ENCODE results near the gene ARF3. TPM values are rescaled to one million over a fixed set of nuclear protein-coding genes. Genes with fewer than 3 reads are reported as not detected.
"Not testable (repeated sequence)": the region's sequence is repeated elsewhere in the genome, so short reads cannot be mapped to it uniquely, and the experiment has no call there.

Gene ARF3
- total and polyA plus RNA-seq, 5 donors from 2014 or later, result 21.2 to 79.4 (median 25.0) TPM

- not testable (repeated sequence) for H3K4me3 ChIP-seq (ENCODE audit: low read depth, low read length); H3K27me3 ChIP-seq (ENCODE audit: control insufficient read depth, insufficient read depth, low read length); H3K27ac Mint-ChIP-seq; H3K4me1 ChIP-seq (ENCODE audit: control insufficient read depth, insufficient read depth, low read length, poor library complexity, severe bottlenecking); DNase-seq; H3K4me1 Mint-ChIP-seq; H3K27me3 Mint-ChIP-seq; H3K9me3 Mint-ChIP-seq; H3K27ac ChIP-seq (ENCODE audit: insufficient read depth, low read length, poor library complexity, severe bottlenecking); H3K36me3 Mint-ChIP-seq; ATAC-seq (ENCODE audit: low read depth in 2 of 2); H3K36me3 ChIP-seq (ENCODE audit: control insufficient read depth, insufficient read depth, low read length); H3K9me3 ChIP-seq (ENCODE audit: control insufficient read depth in 2 of 2, low read length in 2 of 2)
- H3K4me3 Mint-ChIP-seq, result peak overlapping the region in 1 of 4 donors; percentile 39
Measured at GRCh38 chr12:48909698-48910097, 47.6 kb downstream of the ARF3 start.

GRCh38 chr12:48907245-48907644 lies 50.0 kb downstream of the ARF3 start:
- H3K27me3 Mint-ChIP-seq, result peaks cover 11% of the 10 kb centered on the region
- H3K27me3 ChIP-seq (ENCODE audit: control insufficient read depth, insufficient read depth, low read length), result no peaks in the 10 kb centered on the region

GRCh38 chr12:48903982-48904411 lies 53.3 kb downstream of the ARF3 start:
- H3K27ac ChIP-seq (ENCODE audit: insufficient read depth, low read length, poor library complexity, severe bottlenecking), result no peak overlapping the region
- peak overlapping the region in 3 of 4 donors; percentile 78 to 85 (median 80) for H3K4me3 Mint-ChIP-seq
- peaks cover 10% of the 10 kb centered on the region for H3K4me1 ChIP-seq (ENCODE audit: control insufficient read depth, insufficient read depth, low read length, poor library complexity, severe bottlenecking)
- H3K9me3 ChIP-seq (ENCODE audit: control insufficient read depth in 2 of 2, low read length in 2 of 2), result no peaks in the 10 kb centered on the region
- no peaks in the 10 kb centered on the region for H3K36me3 ChIP-seq (ENCODE audit: control insufficient read depth, insufficient read depth, low read length)
- peak overlapping the region; percentile 37 for H3K4me3 ChIP-seq (ENCODE audit: low read depth, low read length)
- H3K9me3 Mint-ChIP-seq, result peaks cover 0 to 1% (median 0%) of the 10 kb centered on the region in 7 donors
- no peaks in the 10 kb centered on the region for H3K27me3 ChIP-seq (ENCODE audit: control insufficient read depth, insufficient read depth, low read length)
- H3K27me3 Mint-ChIP-seq, result peaks cover 20% of the 10 kb centered on the region
- H3K4me1 Mint-ChIP-seq, result peaks cover 0 to 15% (median 5%) of the 10 kb centered on the region in 4 donors
- H3K27ac Mint-ChIP-seq, result peak overlapping the region in 2 of 3 donors; percentile 36 to 80
- DNase-seq, result peak; percentile 71 to 86 (median 83)
- ATAC-seq (ENCODE audit: low read depth in 2 of 2), result peak; percentile 98
- H3K36me3 Mint-ChIP-seq, result no peaks in the 10 kb centered on the region

More at GRCh38 chr12:48907245-48907644, 50.0 kb downstream of the ARF3 start:
- peak overlapping the region in 1 of 3 donors; percentile 56 for H3K27ac Mint-ChIP-seq
- DNase-seq, result no peak
- peaks cover 0 to 1% (median 0%) of the 10 kb centered on the region in 7 donors for H3K9me3 Mint-ChIP-seq
- H3K4me3 Mint-ChIP-seq, result no peak overlapping the region
- peaks cover 10% of the 10 kb centered on the region for H3K4me1 ChIP-seq (ENCODE audit: control insufficient read depth, insufficient read depth, low read length, poor library complexity, severe bottlenecking)
- H3K4me3 ChIP-seq (ENCODE audit: low read depth, low read length), result no peak overlapping the region
- no peak overlapping the region for H3K27ac ChIP-seq (ENCODE audit: insufficient read depth, low read length, poor library complexity, severe bottlenecking)
- H3K36me3 Mint-ChIP-seq, result peaks cover 3% of the 10 kb centered on the region
- ATAC-seq (ENCODE audit: low read depth in 2 of 2), result no peak
- no peaks in the 10 kb centered on the region for H3K9me3 ChIP-seq (ENCODE audit: control insufficient read depth in 2 of 2, low read length in 2 of 2)
- H3K4me1 Mint-ChIP-seq, result peaks cover 0 to 15% (median 5%) of the 10 kb centered on the region in 4 donors
- H3K36me3 ChIP-seq (ENCODE audit: control insufficient read depth, insufficient read depth, low read length), result no peaks in the 10 kb centered on the region

DNA sequence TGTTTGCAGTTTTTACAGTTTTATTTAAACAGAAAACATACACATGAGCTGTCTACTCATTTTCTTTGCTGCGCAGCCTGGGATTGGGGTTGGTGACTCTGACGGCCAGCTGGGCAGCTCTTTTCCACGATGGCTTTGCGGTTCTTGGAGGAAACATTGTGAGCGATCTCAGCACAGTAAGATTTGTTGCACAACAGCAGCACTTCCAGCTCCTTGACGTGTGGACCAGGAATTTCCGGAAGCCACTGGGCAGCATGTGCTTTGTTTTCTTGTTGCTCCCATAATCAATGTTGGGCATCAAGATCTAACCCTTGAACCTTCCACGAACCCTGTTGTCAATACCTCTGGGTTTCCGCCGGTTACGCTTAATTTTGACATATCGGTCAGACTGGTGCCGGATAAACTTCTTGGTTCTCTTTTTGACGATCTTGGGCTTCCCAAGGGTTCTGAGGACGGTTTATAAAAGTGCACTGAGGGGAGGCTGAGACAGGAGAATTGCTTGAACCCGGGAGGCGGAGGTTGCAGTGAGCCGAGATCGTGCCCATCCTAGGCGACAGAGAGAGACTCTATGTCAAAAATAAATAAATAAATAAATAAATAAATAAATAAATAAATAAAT lies 53.8 kb downstream of the ARF3 start:
- H3K9me3 ChIP-seq (ENCODE audit: control insufficient read depth in 2 of 2, low read length in 2 of 2), result no peaks in the 10 kb centered on the region
- H3K27me3 Mint-ChIP-seq, result peaks cover 23% of the 10 kb centered on the region
- H3K4me3 ChIP-seq (ENCODE audit: low read depth, low read length), result no peak overlapping the region
- H3K9me3 Mint-ChIP-seq, result peaks cover 0 to 1% (median 0%) of the 10 kb centered on the region in 7 donors
- no peaks in the 10 kb centered on the region for H3K36me3 Mint-ChIP-seq
- H3K36me3 ChIP-seq (ENCODE audit: control insufficient read depth, insufficient read depth, low read length), result no peaks in the 10 kb centered on the region
- DNase-seq (no peak), ATAC-seq (ENCODE audit: low read depth in 2 of 2) (no peak)
- no peak overlapping the region for H3K27ac Mint-ChIP-seq
- peaks cover 0 to 15% (median 5%) of the 10 kb centered on the region in 4 donors for H3K4me1 Mint-ChIP-seq
- peaks cover 10% of the 10 kb centered on the region for H3K4me1 ChIP-seq (ENCODE audit: control insufficient read depth, insufficient read depth, low read length, poor library complexity, severe bottlenecking)
- no peak overlapping the region for H3K27ac ChIP-seq (ENCODE audit: insufficient read depth, low read length, poor library complexity, severe bottlenecking)
- no peaks in the 10 kb centered on the region for H3K27me3 ChIP-seq (ENCODE audit: control insufficient read depth, insufficient read depth, low read length)
- H3K4me3 Mint-ChIP-seq, result peak overlapping the region in 3 of 4 donors; percentile 46 to 76 (median 59)

- Histone ChIP-seq H3K4me3 (ENCODE audit: low read depth, low read length) (no peak overlapping the region), H3K36me3 (ENCODE audit: control insufficient read depth, insufficient read depth, low read length) (no peaks in the 10 kb centered on the region), H3K27ac (ENCODE audit: insufficient read depth, low read length, poor library complexity, severe bottlenecking) (no peak overlapping the region), H3K9me3 (ENCODE audit: control insufficient read depth in 2 of 2, low read length in 2 of 2) (no peaks in the 10 kb centered on the region), H3K4me1 (ENCODE audit: control insufficient read depth, insufficient read depth, low read length, poor library complexity, severe bottlenecking) (peaks cover 10% of the 10 kb centered on the region), H3K27me3 (ENCODE audit: control insufficient read depth, insufficient read depth, low read length) (peaks cover 2% of the 10 kb centered on the region)
- no peak for DNase-seq
- H3K4me1 Mint-ChIP-seq, result peaks cover 0 to 15% (median 5%) of the 10 kb centered on the region in 4 donors
- H3K36me3 Mint-ChIP-seq, result no peaks in the 10 kb centered on the region
- peaks cover 42% of the 10 kb centered on the region for H3K27me3 Mint-ChIP-seq
- peaks cover 0 to 1% (median 0%) of the 10 kb centered on the region in 7 donors for H3K9me3 Mint-ChIP-seq
- no peak overlapping the region for H3K27ac Mint-ChIP-seq
- no peak for ATAC-seq (ENCODE audit: low read depth in 2 of 2)
- H3K4me3 Mint-ChIP-seq, result no peak overlapping the region
Measured at GRCh38 chr12:48901278-48901677, 56.0 kb downstream of the ARF3 start.

DNA sequence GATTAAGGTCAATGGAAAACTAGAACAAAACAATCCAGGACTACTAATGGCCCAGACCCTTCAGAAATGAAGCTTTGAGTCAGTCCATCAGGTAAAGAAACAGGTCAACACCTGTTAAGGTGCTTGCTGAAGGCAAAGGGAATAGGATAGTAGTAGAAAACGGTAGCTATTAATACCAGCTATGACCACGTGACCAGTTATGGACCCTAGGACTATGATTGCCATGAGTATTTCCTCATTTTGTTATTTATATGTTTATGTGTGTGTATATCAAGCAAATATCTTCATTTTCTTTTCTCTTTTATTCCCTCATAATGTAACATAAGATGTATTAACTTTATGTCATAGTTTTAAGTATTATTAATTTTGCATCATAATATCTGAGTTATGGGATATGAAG lies 57.6 kb downstream of the ARF3 start:
- ATAC-seq (ENCODE audit: low read depth in 2 of 2), result no peak
- no peak overlapping the region for H3K27ac ChIP-seq (ENCODE audit: insufficient read depth, low read length, poor library complexity, severe bottlenecking)
- peaks cover 2% of the 10 kb centered on the region for H3K27me3 ChIP-seq (ENCODE audit: control insufficient read depth, insufficient read depth, low read length)
- H3K36me3 ChIP-seq (ENCODE audit: control insufficient read depth, insufficient read depth, low read length), result no peaks in the 10 kb centered on the region
- H3K4me1 Mint-ChIP-seq, result peaks cover 0 to 13% (median 5%) of the 10 kb centered on the region in 4 donors
- peaks cover 0 to 1% (median 0%) of the 10 kb centered on the region in 7 donors for H3K9me3 Mint-ChIP-seq
- no peak overlapping the region for H3K27ac Mint-ChIP-seq
- peaks cover 10% of the 10 kb centered on the region for H3K4me1 ChIP-seq (ENCODE audit: control insufficient read depth, insufficient read depth, low read length, poor library complexity, severe bottlenecking)
- no peak overlapping the region for H3K4me3 ChIP-seq (ENCODE audit: low read depth, low read length)
- H3K9me3 ChIP-seq (ENCODE audit: control insufficient read depth in 2 of 2, low read length in 2 of 2), result no peaks in the 10 kb centered on the region
- H3K27me3 Mint-ChIP-seq, result peaks cover 45% of the 10 kb centered on the region
- no peak overlapping the region for H3K4me3 Mint-ChIP-seq
- no peaks in the 10 kb centered on the region for H3K36me3 Mint-ChIP-seq
- no peak for DNase-seq

DNA sequence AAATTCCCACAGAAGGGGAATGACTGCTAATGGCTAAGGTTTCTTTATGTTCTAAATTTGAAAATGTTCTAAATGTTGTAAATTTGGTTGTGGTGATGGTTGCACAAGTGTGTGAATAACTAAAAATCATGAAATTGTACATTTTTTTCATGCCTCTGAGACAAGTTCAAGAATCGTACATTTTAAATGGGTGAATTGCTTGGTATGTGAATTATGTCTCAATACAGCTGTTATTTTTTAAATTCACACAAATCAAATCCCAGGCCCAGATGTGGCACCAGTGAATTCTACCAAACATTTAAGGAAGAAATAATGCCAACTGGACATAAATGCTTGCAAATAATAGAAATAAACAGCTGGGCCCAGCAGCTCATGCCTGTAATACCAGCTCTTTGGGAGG lies 63.0 kb downstream of the ARF3 start:
- H3K36me3 Mint-ChIP-seq, result no peaks in the 10 kb centered on the region
- H3K9me3 ChIP-seq (ENCODE audit: control insufficient read depth in 2 of 2, low read length in 2 of 2), result no peaks in the 10 kb centered on the region
- peaks cover 0 to 8% (median 0%) of the 10 kb centered on the region in 4 donors for H3K4me1 Mint-ChIP-seq
- H3K4me1 ChIP-seq (ENCODE audit: control insufficient read depth, insufficient read depth, low read length, poor library complexity, severe bottlenecking), result peaks cover 9% of the 10 kb centered on the region
- no peak overlapping the region for H3K27ac ChIP-seq (ENCODE audit: insufficient read depth, low read length, poor library complexity, severe bottlenecking)
- H3K27ac Mint-ChIP-seq, result no peak overlapping the region
- ATAC-seq (ENCODE audit: low read depth in 2 of 2) (no peak), DNase-seq (no peak)
- H3K4me3 ChIP-seq (ENCODE audit: low read depth, low read length), result no peak overlapping the region
- H3K9me3 Mint-ChIP-seq, result peaks cover 0 to 2% (median 0%) of the 10 kb centered on the region in 7 donors
- H3K4me3 Mint-ChIP-seq, result no peak overlapping the region
- H3K27me3 ChIP-seq (ENCODE audit: control insufficient read depth, insufficient read depth, low read length), result peaks cover 6% of the 10 kb centered on the region
- no peaks in the 10 kb centered on the region for H3K36me3 ChIP-seq (ENCODE audit: control insufficient read depth, insufficient read depth, low read length)
- H3K27me3 Mint-ChIP-seq, result peaks cover 57% of the 10 kb centered on the region

All from CD4-positive, CD25-positive, alpha-beta regulatory T cell (primary cell).